ENCODE measurements around the gene RTN4RL2.
"Not testable (repeated sequence)": the region's sequence is repeated elsewhere in the genome, so short reads cannot be mapped to it uniquely, and the experiment has no call there.

The RTN4RL2 gene

GRCh38 chr11:57434640-57435546 lies 25.4 kb upstream of the RTN4RL2 start:
- no peak for DNase-seq

DNA sequence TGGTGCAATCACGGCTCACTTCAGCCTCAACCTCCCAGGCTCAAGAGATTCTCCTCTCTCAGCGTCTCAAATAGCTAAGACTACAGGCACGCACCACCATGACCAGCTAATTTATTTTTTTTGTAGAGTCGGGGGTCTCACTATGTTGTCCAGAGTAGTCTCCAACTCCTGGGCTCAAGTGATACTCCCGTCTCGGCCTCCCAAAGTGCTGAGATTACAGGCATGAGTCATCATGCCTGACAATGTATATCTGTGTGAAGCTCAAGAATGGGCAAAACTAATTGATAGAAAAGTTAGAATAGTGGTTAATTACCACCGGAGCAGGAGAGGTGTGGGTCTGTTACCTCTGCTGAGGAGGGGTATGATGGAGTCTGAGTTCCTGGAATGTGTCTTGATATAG lies 24.3 kb upstream of the RTN4RL2 start:
- DNase-seq: no peak

DNA sequence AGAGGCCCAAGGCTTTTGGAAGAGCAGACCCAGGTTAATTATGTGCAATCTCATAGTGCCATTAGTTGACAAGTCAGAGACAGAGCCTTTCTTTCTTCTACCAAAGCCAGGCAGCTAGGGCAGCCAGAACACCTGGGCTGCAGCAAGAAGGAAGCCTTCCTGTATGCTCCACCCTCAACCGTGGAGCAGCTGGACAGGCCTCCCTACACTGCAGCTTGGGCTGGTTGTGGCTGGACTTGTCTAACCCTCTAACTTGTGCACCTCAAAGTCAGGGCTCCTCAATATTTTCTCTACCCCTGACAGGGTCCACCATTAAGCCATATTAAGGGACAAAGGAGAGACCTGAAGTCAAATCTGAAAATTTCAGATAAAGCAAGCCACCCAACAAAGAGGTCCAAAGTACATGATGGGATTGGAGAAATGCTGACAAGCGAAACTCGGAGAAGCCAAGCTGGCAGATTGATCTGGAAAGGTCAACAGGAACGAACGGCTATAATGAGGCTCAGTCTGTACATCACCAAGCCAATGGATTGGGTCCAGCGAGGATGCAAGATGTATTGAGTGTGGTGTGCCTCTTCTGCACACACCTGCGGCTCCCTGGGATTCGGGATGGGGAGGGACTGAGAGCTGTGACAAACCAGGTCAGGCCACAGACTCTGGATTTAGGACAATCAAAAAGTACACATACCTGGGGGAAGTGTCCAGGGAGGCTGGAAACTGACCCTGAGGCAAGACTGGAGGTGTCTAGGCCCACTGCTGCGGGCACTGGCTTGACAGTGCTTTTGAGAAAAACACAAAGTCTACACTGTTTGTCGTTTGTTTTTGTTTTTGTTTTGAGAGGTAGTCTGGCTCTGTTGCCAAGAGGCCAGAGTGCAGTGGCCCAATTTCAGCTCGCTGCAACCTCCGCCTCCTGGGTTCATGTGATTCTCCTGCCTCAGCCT lies 21.7 kb upstream of the RTN4RL2 start:
- DNase-seq: no peak

GRCh38 chr11:57439786-57440185 lies 20.5 kb upstream of the RTN4RL2 start:
- no peak for DNase-seq

- DNase-seq: no peak
Observed at GRCh38 chr11:57440744-57441414, 19.4 kb upstream of the RTN4RL2 start.

DNA sequence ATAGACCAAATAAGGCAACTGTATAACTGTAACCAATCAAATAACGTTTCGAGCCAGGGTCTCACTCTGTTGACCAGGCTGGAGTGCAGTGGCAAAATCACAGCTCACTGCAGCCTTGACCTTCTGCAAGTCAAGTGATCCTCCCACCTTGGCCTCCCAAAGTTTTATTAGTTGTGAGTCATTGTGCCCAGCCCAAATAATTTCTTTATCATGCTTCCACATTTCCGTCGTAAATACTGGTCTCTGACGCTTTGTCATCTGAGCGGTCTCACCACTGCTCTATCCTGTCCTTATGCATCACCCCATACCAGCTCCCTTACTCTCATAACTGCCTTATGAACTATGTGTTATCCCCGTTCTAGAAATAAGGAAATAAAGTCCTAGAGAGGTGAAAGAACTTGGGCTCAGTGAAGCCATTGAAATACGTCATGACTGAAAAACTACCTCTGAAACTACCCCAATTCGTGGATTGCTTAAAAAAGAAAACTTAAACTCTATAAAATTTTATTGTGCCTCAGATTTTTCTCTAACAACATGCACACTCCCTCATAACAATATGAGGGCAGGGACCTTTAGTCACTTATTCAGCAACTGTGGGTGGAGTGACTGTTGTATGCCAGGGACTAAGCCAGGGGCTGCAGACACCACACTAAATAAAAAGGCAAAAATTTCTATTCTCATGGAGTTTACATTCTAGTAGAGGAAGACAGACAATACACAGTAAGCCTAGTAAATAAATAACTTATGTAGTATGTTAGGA lies 15.8 kb upstream of the RTN4RL2 start:
- no peak for DNase-seq

GRCh38 chr11:57445122-57445394 lies 15.3 kb upstream of the RTN4RL2 start:
- not testable (repeated sequence) for DNase-seq

- no peak for DNase-seq
Observed at GRCh38 chr11:57446055-57446454, 14.3 kb upstream of the RTN4RL2 start.

- no peak for DNase-seq
Observed at GRCh38 chr11:57453543-57454177, 6.7 kb upstream of the RTN4RL2 start.

GRCh38 chr11:57456960-57457642 lies 3.2 kb upstream of the RTN4RL2 start:
- peak; percentile 15 for DNase-seq

GRCh38 chr11:57457643-57458023 lies 2.7 kb upstream of the RTN4RL2 start:
- DNase-seq: no peak

- peak; percentile 42 for DNase-seq
Observed at GRCh38 chr11:57458060-57458409, 2.3 kb upstream of the RTN4RL2 start.

- peak; percentile 77 for DNase-seq
Observed at GRCh38 chr11:57458410-57459163, 1.7 kb upstream of the RTN4RL2 start.

DNA sequence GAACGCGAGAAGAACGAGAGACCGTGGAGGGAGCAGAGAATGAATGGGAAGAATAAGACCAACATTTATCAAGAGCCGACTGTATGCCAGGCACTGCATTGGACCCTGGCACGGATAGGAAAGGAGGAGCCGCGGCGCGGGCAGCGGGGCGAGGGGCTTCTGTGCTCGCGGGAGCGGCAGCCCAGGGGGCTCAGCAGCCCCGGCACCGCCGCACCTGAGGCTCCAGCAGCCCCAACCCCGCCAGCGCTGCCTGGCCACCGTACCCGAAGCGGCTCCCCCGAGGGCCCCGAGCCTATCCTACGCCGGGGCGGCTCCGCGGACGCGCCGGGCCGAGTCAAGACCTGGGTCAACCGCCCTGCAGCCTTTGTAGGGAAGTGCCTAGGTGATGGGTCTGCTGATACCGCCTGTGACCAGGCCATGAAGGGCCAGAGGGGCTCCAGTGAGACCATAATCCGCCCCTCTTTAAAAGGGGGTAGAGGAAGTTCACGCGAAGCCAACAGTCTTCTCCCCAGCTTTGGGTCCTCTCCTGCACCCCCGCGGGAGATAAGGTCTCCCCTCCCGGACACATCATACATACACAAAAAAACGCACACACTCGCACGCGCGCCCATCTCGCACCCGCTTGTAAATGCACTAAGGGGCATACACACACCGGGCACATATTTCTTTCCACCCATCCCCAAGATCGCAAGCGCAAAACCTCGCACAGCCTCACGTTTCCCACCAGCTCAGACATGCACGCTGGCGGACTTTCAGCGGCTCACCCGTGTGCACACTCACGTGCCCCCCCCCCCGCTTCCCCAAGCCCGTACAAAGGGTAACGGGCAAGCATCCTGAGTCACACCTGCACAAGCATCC lies 935 bp upstream of the RTN4RL2 start:
- DNase-seq: no peak

DNA sequence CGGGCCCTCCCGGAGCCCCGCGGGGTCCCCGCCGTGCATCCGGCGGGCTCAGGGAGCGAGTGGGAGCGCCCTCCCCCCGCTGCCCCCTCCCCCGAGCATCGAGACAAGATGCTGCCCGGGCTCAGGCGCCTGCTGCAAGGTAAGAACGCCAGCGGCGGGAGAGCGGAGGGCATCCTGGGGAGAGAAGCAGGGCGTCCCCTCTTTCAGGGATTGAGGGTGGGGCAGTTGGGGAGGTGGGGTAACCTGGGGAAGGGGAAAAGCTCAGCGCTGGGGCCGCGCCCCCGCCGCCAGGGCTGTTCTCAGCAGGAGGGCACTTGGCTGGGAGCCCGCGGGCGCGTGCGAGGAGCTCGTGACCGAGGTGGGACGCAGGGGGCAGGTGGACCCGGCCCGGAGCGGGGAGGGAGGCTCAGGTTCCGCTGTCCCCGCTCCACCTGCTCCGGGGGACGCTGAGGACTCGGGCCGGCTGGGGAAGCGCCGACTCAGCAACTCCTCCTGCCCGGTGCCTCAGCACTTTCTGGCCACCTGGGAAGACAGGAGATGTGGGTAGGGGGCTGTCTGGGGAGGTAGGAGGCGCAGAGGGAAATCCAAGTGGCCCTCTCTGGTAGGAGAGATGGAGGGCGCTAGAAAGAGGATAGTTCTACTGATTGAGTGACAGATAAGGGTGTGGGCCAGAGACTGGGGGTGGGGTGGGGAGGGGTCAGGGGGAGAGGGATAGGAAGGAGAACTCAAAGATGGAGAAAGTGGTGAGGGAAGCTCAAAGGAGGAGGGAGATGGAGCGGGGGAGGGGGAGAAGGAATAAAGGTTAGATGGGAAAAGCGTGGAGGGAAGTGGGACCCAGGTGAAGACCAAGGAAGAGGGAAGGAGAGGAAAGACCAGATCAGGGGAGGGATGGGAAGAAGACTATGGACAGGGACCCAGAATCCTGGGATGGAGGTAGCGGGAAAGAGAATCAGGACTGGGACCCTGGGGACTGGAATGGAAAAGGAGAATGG lies 726 bp downstream of the RTN4RL2 start:
- DNase-seq: no peak

GRCh38 chr11:57461841-57462489 lies 1.6 kb downstream of the RTN4RL2 start:
- no peak for DNase-seq

DNA sequence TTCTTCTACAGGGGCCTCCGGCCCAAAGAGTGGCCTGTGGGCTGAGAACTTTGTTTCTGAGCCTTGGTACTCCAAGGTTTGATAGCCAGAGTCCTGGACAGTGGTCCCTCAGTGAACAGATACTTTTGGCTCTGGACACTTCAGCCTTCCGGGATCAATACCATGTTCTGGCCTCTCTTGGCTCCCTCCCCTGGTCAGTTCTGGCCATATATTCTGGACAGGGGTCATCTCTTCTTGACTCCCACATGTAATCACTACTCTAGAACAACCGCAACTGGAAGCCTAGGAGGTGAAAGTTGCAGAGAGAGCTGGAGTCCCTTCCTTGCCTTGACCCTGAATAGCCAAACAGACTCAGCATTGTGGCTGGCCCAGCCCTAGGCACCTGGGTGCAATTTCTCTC lies 2.3 kb downstream of the RTN4RL2 start:
- DNase-seq: no peak
